ENCODE data around the gene DEFB128.
A peak's percentile ranks its signal among the peaks of the same experiment; 100 is the strongest.
"Not testable (repeated sequence)": the region's sequence is repeated elsewhere in the genome, so short reads cannot be mapped to it uniquely, and the experiment has no call there.

Gene DEFB128

GRCh38 chr20:189611-190010 lies at the start of gene DEFB128:
Gene DEFB128, minus strand, starts transcription at chr20:189711. Its CDS starts 88 bp downstream, at chr20:189623.
- DNase-seq (ENCODE audit: low read depth in 2 of 2) = no peak

- no peak for DNase-seq (ENCODE audit: low read depth in 2 of 2)
Measured at GRCh38 chr20:237929-238328, 48.4 kb upstream of the DEFB128 start.

DNA sequence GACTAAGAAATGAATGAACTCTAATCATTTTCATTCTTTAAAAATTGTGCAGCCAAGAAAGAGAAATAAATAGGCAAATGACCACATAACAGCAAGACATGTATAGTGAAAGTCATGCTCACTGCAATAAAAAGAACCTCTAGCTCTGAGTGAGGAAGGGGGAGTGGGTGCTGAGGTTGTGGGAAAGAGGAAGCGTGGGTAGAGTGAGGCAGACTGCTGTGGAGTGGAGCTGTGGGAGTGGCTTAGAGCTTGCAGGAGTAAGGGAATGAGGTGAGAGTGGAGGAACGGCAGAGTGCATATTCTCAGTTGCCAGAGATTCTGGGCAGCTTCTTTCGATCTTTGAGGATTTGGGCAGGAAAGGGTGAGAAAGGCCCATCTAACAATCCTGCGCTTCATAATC lies 48.0 kb upstream of the DEFB128 start:
- DNase-seq (ENCODE audit: low read depth in 2 of 2) = no peak

DNA sequence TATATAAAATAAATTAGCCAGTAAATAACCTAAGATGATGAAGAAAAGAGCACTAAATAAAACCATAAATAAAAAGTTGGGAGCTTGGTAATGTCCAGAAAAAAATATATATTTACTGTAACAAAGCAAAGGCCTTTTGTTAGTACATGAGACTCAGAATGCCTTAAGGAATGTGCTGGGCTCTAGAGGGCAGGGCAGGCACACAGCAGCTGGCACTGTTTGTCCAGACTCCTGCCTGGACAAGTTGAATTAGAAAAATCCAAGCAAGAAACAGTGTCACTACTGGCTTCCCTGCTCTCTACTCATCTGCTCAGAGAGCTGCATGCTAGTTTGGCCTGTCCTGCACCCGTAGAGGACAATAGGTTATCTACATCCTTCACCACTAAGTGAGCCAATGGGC lies 46.4 kb upstream of the DEFB128 start:
- no peak for DNase-seq (ENCODE audit: low read depth in 2 of 2)

GRCh38 chr20:227439-228105 lies 38.1 kb upstream of the DEFB128 start:
- no peak for DNase-seq (ENCODE audit: low read depth in 2 of 2)

DNA sequence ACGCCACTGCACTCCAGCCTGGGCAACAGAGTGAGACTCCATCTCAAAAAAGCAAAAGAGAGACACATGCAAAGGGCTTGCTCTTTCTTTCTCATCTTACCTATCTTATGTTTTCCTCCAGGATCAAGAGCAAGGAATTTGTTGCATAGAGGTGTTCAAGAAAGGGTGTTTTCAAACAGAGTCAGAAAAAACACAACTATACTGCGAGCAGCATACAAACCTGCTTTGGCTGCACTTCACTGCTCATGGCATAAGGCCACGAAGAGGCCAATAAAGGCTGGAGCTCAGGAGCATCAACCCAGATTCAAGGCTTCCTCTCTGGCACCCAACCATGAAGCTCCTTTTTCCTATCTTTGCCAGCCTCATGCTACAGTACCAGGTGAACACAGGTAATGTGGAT lies 37.4 kb upstream of the DEFB128 start, which contains the start of gene DEFB129:
Gene DEFB129 (plus strand): TSS at position 301 of the 400 bp plus-strand sequence. CDS start 31 bp downstream, at position 332.
- no peak for DNase-seq (ENCODE audit: low read depth in 2 of 2)

DNA sequence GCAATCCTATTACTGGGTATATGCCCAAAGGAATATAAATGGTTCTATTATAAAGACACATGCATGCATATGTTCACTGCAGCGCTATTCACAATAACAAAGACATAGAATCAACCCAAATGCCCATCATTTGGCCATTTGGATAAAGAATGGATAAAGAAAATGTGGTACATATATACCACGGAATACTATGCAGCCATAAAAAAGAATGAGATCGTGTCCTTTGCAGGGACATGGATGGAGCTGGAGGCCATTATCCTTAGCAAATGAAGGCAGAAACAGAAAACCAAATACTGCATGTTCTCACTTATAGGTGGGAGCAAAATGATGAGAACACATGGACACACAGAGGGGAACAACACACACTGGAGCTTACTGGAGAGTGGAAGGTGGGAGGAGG lies 36.4 kb upstream of the DEFB128 start:
- DNase-seq (ENCODE audit: low read depth in 2 of 2) = not testable (repeated sequence)

GRCh38 chr20:221258-221830 lies 31.8 kb upstream of the DEFB128 start:
- DNase-seq (ENCODE audit: low read depth in 2 of 2) = no peak

DNA sequence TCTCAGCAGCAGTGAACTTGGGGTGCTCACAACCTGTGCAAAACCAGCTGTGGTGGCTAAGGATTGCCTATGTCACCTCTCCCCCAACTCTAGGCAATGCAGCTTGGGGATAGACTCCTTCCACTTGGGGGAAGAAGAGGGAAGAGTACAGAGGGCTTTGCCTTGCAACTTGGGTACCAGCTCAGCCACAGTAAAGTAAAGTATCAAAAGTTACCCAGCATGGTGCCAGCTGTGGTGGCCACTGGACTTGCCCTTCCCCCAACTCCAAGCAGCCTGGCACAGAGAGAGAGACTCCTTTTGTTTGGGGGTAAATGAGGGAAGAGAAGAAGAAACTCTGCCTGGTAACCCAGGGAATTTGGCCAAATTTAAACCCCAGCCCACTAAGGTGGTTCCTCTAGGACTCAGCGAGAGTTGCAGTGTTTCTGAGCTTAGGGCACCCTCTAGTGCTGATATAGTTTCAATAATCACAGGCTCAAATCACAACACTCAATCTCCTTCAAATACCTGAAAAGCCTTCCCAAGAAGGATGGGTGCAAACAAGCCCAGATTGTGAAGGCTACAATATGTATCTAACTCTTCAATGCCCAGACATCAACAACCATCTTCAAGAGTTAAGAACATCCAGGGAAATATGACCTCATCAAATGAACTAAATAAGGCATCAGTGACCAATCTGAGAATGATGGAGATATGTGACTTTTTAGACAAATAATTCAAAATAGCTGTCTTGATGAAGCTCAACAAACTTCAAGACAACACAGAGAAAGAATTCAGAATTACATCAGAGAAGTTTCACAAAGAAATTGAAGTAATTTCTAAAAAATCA lies 30.0 kb upstream of the DEFB128 start:
- DNase-seq (ENCODE audit: low read depth in 2 of 2) = no peak

DNA sequence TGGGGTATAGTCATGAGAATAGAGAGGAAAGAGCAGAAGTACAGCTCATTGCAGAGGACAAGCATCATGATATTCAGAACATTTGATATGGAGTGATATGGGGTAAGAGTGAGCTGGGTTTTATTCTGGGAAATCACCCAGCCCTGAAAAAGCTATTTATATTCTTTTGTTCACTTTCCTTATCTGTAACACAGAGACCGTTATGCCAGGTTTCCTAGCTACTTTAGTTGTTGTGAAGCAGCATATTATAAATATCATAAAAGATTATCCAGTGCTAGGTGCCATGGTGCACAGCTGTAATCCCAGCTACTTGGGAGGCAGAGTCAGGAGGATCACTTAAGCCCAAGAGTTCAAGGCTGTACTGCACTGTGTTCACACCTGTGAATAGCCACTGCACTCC lies 27.8 kb upstream of the DEFB128 start:
- DNase-seq (ENCODE audit: low read depth in 2 of 2) = no peak

GRCh38 chr20:215796-216195 lies 26.3 kb upstream of the DEFB128 start:
- no peak for DNase-seq (ENCODE audit: low read depth in 2 of 2)

DNA sequence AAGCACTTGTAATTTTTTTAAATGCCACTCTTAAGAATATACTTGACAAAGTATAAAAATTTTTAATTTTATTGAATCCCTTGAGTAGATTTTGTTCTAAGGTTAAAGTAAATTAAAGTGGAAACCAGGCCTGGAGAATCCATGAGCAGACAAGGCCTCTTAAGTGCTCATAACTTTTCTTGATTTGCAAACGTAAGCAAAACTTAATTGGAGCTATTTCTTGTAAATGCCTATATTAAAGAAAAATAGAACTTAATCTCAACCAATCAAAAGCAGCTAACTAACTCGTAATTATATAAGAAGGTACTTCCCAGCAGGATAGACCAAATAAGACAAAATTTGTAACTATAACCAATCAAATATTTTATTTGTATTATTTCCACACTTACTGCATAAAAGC lies 24.9 kb upstream of the DEFB128 start:
- DNase-seq (ENCODE audit: low read depth in 2 of 2) = no peak

- DNase-seq (ENCODE audit: low read depth in 2 of 2) = no peak
Measured at GRCh38 chr20:210809-211502, 21.4 kb upstream of the DEFB128 start.

DNA sequence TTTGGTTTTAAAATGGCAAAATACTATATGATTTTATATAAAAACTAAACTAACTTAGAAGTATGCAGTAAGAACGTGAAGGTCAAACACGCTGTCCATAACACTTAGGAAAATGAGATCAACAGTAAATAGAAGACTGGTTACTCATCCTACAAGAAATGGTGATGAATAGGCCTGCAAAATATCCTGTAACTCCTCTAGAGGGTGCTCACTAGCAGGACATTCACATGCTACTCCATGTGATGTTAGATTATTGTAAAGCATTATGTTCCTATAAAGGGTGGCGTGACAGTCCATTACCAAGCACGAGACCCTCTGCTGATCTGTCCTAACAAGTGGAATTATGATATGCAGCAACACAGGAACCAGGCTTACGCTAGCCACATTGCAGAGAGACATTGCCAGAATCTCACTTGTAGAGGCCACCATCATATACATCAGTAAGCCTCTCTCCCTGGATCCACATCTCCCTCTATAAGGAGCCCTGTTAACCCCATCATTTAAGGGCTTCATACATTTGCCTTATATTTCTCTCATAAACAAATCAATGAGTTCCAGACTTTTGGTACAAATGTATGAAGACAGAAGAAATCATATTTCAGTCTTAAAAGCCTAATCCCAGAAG lies 19.5 kb upstream of the DEFB128 start:
- peak; percentile 32 to 36 for DNase-seq (ENCODE audit: low read depth in 2 of 2)

DNA sequence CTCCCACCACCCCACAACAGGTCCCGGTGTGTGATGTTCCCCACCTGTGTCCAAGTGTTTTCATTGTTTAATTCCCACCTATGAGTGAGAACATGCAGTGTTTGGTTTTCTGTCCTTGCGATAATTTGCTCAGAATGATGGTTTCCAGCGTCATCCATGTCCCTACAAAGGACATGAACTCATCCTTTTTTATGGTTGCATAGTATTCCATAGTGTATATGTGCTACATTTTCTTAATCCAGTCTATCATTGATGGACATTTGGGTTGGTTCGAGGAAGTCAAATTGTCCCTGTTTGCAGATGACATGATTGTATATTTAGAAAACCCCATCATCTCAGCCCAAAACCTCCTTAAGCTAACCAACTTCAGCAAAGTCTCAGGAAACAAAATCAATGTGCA lies 14.1 kb upstream of the DEFB128 start:
- DNase-seq (ENCODE audit: low read depth in 2 of 2) = not testable (repeated sequence)

- no peak for DNase-seq (ENCODE audit: low read depth in 2 of 2)
Measured at GRCh38 chr20:199996-200395, 10.5 kb upstream of the DEFB128 start.

DNA sequence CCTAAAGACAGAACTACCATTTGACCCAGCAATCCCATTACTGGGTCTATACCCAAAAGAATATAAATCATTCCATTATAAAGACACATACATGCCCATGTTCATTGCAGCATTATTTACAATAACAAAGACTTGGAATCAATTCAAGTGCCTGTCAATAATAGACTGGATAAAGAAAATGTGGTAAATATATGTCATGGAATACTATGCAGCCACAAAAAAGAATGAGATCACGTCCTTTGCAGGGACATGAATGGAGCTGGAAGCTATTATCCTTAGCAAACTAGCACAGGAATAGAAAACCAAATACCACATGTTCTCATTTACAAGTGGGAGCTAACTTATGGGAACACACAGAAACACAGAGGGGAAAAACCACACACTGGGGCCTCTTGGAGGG lies 8.7 kb upstream of the DEFB128 start:
- no peak for DNase-seq (ENCODE audit: low read depth in 2 of 2)

DNA sequence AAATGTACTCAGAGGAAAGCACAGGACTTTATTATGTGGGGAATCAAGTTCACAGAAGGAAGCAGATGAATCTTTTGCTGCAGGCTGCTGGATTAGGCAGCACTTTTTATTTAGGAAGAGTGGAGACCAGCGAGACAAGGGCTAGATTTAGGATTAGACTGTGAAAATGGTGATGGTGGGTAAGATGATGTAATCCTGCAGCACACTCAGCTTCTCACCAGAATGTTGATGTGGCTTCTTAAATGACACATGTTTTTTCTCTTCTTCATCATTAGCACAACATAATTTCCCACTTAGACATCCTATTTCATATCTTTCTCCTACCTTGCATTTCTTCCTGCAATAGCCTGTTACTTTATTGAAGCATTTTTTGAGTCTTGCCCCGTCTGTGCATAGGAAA lies 1.8 kb downstream of the DEFB128 start:
- no peak for DNase-seq (ENCODE audit: low read depth in 2 of 2)

- DNase-seq (ENCODE audit: low read depth in 2 of 2) = no peak
Measured at GRCh38 chr20:184288-184687, 5.2 kb downstream of the DEFB128 start.

GRCh38 chr20:168876-169275 lies 20.6 kb downstream of the DEFB128 start:
- DNase-seq (ENCODE audit: low read depth in 2 of 2) = no peak

DNA sequence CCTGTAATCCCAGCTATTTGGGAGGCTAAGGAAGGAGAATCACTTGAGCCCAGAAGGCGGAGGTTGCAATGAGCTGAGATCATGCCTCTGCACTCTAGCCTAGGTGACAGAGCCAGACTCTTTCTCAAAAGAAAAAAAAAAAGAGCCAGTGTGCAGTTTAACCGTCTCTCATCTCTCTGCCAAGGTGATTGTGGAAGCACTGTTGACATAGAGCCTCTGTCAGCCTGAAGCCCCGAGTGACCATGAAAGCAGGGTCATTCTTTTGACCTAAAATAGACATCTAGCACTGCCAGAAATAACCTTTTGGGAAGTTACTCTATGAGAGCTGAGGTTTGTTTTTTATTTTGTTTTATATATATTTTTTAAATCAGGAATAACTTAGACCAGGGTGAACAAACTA lies 24.9 kb downstream of the DEFB128 start:
- no peak for DNase-seq (ENCODE audit: low read depth in 2 of 2)

GRCh38 chr20:157154-157553 lies 32.4 kb downstream of the DEFB128 start, which contains the start of gene DEFB127:
Gene DEFB127, plus strand, starts transcription at chr20:157454. Its CDS starts 91 bp downstream, at chr20:157545.
- DNase-seq (ENCODE audit: low read depth in 2 of 2) = no peak
